Neural cell (in vitro differentiated cells): Measurements from ENCODE around the gene VSIG10. TPM values are rescaled to one million over a fixed set of nuclear protein-coding genes. Genes with fewer than 3 reads are reported as not detected.

ENCODE experiments used
- H2AFZ ChIP-seq: fragments of 200-600, 300-800 bp; sonication (generic), shearing (Covaris generic); 2 replicates; pipeline ENCODE4 v1.6.0; 2014; ENCODE audit warnings: low read depth, mild to moderate bottlenecking, antibody characterized with exemption, low read length, moderate library complexity
- H3F3A ChIP-seq: fragments of 200-600 bp; shearing (Covaris generic); 2 replicates; pipeline ENCODE4 v1.6.1; 2016; ENCODE audit warnings: mild to moderate bottlenecking, moderate library complexity, mixed read lengths, antibody characterized with exemption, low read length; ENCODE audit not compliant: insufficient read depth, poor library complexity, severe bottlenecking
- H3K27ac ChIP-seq: fragments of 200-600, 300-800 bp; sonication (generic), shearing (Covaris generic); 2 replicates; pipeline ENCODE4 v1.5.1; 2014; ENCODE audit warnings: mild to moderate bottlenecking, low read length, moderate library complexity
- H3K27me3 ChIP-seq: fragments of 300-800, 200-600 bp; sonication (generic), shearing (Covaris generic); 2 replicates; pipeline ENCODE4 v1.6.0; 2014; ENCODE audit warnings: mild to moderate bottlenecking, low read depth, low read length, moderate library complexity; ENCODE audit not compliant: insufficient read depth
- H3K36me3 ChIP-seq: fragments of 300-800, 200-600 bp; sonication (generic), shearing (Covaris generic); 2 replicates; pipeline ENCODE4 v1.5.1; 2014; ENCODE audit warnings: mild to moderate bottlenecking, antibody characterized with exemption, low read length, moderate library complexity; ENCODE audit not compliant: insufficient read depth
- H3K4me2 ChIP-seq: fragments of 300-800, 200-600 bp; sonication (generic), shearing (Covaris generic); 2 replicates; pipeline ENCODE4 v1.6.0; 2014; ENCODE audit warnings: mild to moderate bottlenecking, low read length
- H3K4me3 ChIP-seq: fragments of 300-800, 200-600 bp; sonication (generic), shearing (Covaris generic); 2 replicates; pipeline ENCODE4 v1.5.1; 2014; ENCODE audit warnings: mild to moderate bottlenecking, low read length, moderate library complexity
- H3K79me2 ChIP-seq: fragments of 200-600 bp; shearing (Covaris generic); replicated peaks from 2 replicates; pipeline ENCODE4 v1.6.0; 2014; ENCODE audit warnings: mild to moderate bottlenecking, low read length, moderate library complexity; ENCODE audit not compliant: insufficient read depth
- H3K9ac ChIP-seq: fragments of 300-800, 200-600 bp; sonication (generic), shearing (Covaris generic); 2 replicates; pipeline ENCODE4 v1.6.1; 2016; ENCODE audit warnings: mild to moderate bottlenecking, low read length, mixed read lengths
- H3K9me2 ChIP-seq: fragments of 200-600 bp; shearing (Covaris generic); 2 replicates; pipeline ENCODE4 v1.6.1; 2016; ENCODE audit warnings: mild to moderate bottlenecking, low read length, mixed read lengths; ENCODE audit not compliant: insufficient read depth
- H3K9me3 ChIP-seq: fragments of 200-600, 300-800 bp; sonication (generic), shearing (Covaris generic); 2 replicates; pipeline ENCODE4 v1.6.1; 2016; ENCODE audit warnings: mild to moderate bottlenecking, mixed run types, low read length, moderate library complexity, mixed read lengths
- H4K20me1 ChIP-seq: fragments of 200-600 bp; shearing (Covaris generic); 2 replicates; pipeline ENCODE4 v1.6.1; 2016; ENCODE audit warnings: mild to moderate bottlenecking, mixed run types; ENCODE audit not compliant: insufficient read depth
- CTCF ChIP-seq: fragments of 450-650 bp; IDR thresholded peaks from 2 replicates; pipeline ENCODE4 v1.5.1; 2014; ENCODE audit warnings: antibody characterized with exemption, mild to moderate bottlenecking, moderate library complexity; ENCODE audit not compliant: poor library complexity, severe bottlenecking
- EP300 ChIP-seq: fragments of 450-650 bp; conservative IDR thresholded peaks from 2 replicates; pipeline ENCODE4 v1.6.1; 2014; ENCODE audit warnings: antibody characterized with exemption, mild to moderate bottlenecking, moderate library complexity; ENCODE audit not compliant: poor library complexity, severe bottlenecking
- EZH2 ChIP-seq: fragments of 200-600, 300-800 bp; shearing (Covaris generic), sonication (generic); IDR thresholded peaks from 2 replicates; pipeline ENCODE4 v1.6.1; 2014; ENCODE audit warnings: antibody characterized with exemption, low read length, borderline replicate concordance, mild to moderate bottlenecking; ENCODE audit not compliant: insufficient read depth, poor library complexity, severe bottlenecking
- MXI1 ChIP-seq: fragments of 450-650 bp; conservative IDR thresholded peaks from 2 replicates; pipeline ENCODE4 v1.6.1; 2014; ENCODE audit warnings: antibody characterized with exemption, mild to moderate bottlenecking; ENCODE audit not compliant: poor library complexity, severe bottlenecking
- POLR2AphosphoS5 ChIP-seq: IDR thresholded peaks from 2 replicates; pipeline ENCODE4 v1.6.1; 2012
- RAD21 ChIP-seq: fragments of 450-650 bp; conservative IDR thresholded peaks from 2 replicates; pipeline ENCODE4 v1.6.1; 2014; ENCODE audit warnings: antibody characterized with exemption, mild to moderate bottlenecking, moderate library complexity
- REST ChIP-seq: IDR thresholded peaks from 2 replicates; pipeline ENCODE4 v1.6.1; 2012; ENCODE audit warnings: borderline replicate concordance
- SMC3 ChIP-seq: fragments of 450-650 bp; conservative IDR thresholded peaks from 2 replicates; pipeline ENCODE4 v1.6.1; 2014; ENCODE audit warnings: antibody characterized with exemption, mild to moderate bottlenecking, moderate library complexity; ENCODE audit not compliant: poor library complexity
- TAF1 ChIP-seq: IDR thresholded peaks from 2 replicates; pipeline ENCODE4 v1.6.1; 2012; ENCODE audit warnings: low read depth
- polyA minus RNA-seq: library from RNA; depleted of rRNA, polyadenylated mRNA; stranded (reverse); fragments of >200 nt; gene quantifications from 2 replicates; pipeline ENCODE4 v1.2.3, GENCODE V29; 2014
- polyA plus RNA-seq: library from polyadenylated mRNA; depleted of rRNA; stranded (reverse); fragments of >200 nt; gene quantifications from 2 replicates; pipeline ENCODE4 v1.2.3, GENCODE V29; 2014

Gene VSIG10
- polyA plus RNA-seq: 2.0 and 4.4 TPM in 2 replicates
- polyA minus RNA-seq: 6.6 and 7.5 TPM in 2 replicates

GRCh38 chr12:118103601-118104382 is at the start of gene VSIG10:
Gene VSIG10 (minus strand): TSS chr12:118104011. CDS start chr12:118103671, 340 bp downstream.
- H4K20me1 ChIP-seq: no peaks in the 10 kb centered on the region
- no peaks in the 10 kb centered on the region for H3K36me3 ChIP-seq
- peaks cover 18% of the 10 kb centered on the region for H3K27me3 ChIP-seq
- peak within 1 kb of the TSS; percentile 88 for H3K4me2 ChIP-seq
- H3K79me2 ChIP-seq: no peaks in the 10 kb centered on the region
- no peaks in the 10 kb centered on the region for H3K9me3 ChIP-seq
- TF ChIP-seq RAD21 (no peak), POLR2AphosphoS5 (peak; percentile 5)
- peak within 1 kb of the TSS; percentile 89 for H3K4me3 ChIP-seq
- H3F3A ChIP-seq: no peaks in the 10 kb centered on the region
- H3K27ac ChIP-seq: no peak within 1 kb of the TSS
- H3K9ac ChIP-seq: peak within 1 kb of the TSS; percentile 60
- H3K9me2 ChIP-seq: no peaks in the 10 kb centered on the region
- no peak within 1 kb of the TSS for H2AFZ ChIP-seq

DNA sequence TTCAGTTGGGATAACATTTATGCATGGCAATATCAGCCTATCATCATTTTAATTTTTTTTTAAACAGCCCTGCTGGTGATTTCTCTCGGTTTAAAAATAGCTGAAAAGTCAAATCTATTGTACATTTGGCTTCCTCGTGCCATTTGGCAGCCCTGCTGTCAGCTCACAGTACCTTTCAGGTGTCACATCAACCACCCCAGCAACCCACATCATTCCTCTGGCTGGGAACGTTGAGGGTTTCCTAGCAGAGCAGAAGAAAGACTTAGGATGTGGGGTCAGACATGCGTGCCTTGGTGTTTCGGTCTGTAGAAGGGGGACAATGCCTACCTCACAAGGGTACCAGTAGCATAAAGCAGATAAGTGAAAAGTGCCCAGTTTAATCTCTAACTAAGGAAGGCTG is 47.9 kb upstream of the VSIG10 start:
- TF ChIP-seq MXI1 (no peak), CTCF (no peak), EP300 (no peak)
- Histone ChIP-seq H3K79me2 (no peaks in the 10 kb centered on the region), H3F3A (no peaks in the 10 kb centered on the region), H4K20me1 (no peaks in the 10 kb centered on the region), H3K36me3 (peaks cover 6% of the 10 kb centered on the region), H3K9me3 (no peaks in the 10 kb centered on the region), H3K4me2 (no peak overlapping the region), H3K4me3 (no peak overlapping the region), H3K27me3 (no peaks in the 10 kb centered on the region), H2AFZ (no peak overlapping the region), H3K9me2 (no peaks in the 10 kb centered on the region), H3K27ac (no peak overlapping the region), H3K9ac (no peak overlapping the region)

GRCh38 chr12:118150625-118151024 is 46.8 kb upstream of the VSIG10 start:
- no peaks in the 10 kb centered on the region for H3K27me3 ChIP-seq
- H3K9ac ChIP-seq: no peak overlapping the region
- H3K9me3 ChIP-seq: no peaks in the 10 kb centered on the region
- no peaks in the 10 kb centered on the region for H3F3A ChIP-seq
- no peak overlapping the region for H2AFZ ChIP-seq
- no peaks in the 10 kb centered on the region for H3K9me2 ChIP-seq
- H3K4me3 ChIP-seq: no peak overlapping the region
- no peak overlapping the region for H3K27ac ChIP-seq
- H3K4me2 ChIP-seq: no peak overlapping the region
- TF ChIP-seq REST (no peak), TAF1 (no peak), EP300 (no peak), RAD21 (no peak), CTCF (no peak), MXI1 (no peak), SMC3 (no peak), POLR2AphosphoS5 (no peak), EZH2 (no peak)
- peaks cover 6% of the 10 kb centered on the region for H3K36me3 ChIP-seq
- no peaks in the 10 kb centered on the region for H4K20me1 ChIP-seq
- no peaks in the 10 kb centered on the region for H3K79me2 ChIP-seq
